ENCODE results near the gene C11orf71. TPM values are rescaled to one million over a fixed set of nuclear protein-coding genes. Genes with fewer than 3 reads are reported as not detected.

The C11orf71 gene
- total RNA-seq, 1 donor from 2014 or later = 10.6 TPM

GRCh38 chr11:114386131-114386530, 14.2 kb downstream of the C11orf71 start:
- no peak for TF ChIP-seq CTCF (IDR thresholded peaks at IDR 0.05; ENCODE audit: partially characterized antibody, unreplicated experiment)
- Mint-ChIP-seq H3K27ac (ENCODE audit: unreplicated experiment) (no peak overlapping the region), H3K27me3 (ENCODE audit: unreplicated experiment) (no peaks in the 10 kb centered on the region), H3K4me1 (ENCODE audit: low read depth, unreplicated experiment) (no peaks in the 10 kb centered on the region), H3K9me3 (ENCODE audit: unreplicated experiment) (no peaks in the 10 kb centered on the region), H3K4me3 (ENCODE audit: unreplicated experiment) (no peak overlapping the region), H3K36me3 (ENCODE audit: unreplicated experiment) (no peaks in the 10 kb centered on the region)
- no peak for DNase-seq

DNA sequence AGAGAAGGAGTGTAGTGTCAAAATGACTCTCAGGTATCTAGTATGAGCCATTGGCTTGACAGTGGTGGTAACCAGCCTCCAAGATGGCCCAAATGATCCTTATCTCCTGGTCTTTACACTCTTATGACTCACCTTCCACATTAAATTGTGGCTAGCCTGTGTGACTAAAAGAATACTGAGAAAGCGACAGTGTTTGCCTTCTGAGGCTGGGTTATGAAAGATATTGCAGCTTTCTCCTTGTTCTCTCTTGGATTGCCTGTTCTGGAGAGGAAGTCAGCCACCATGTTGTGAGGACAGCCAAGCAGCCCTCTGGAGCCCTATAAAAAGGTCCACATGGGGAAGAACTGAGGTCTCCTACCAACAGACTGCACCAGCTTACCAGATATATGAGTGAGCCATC, 15.8 kb downstream of the C11orf71 start:
- Mint-ChIP-seq H3K9me3 (ENCODE audit: unreplicated experiment) (no peaks in the 10 kb centered on the region), H3K27me3 (ENCODE audit: unreplicated experiment) (no peaks in the 10 kb centered on the region), H3K27ac (ENCODE audit: unreplicated experiment) (no peak overlapping the region), H3K4me1 (ENCODE audit: low read depth, unreplicated experiment) (no peaks in the 10 kb centered on the region), H3K4me3 (ENCODE audit: unreplicated experiment) (no peak overlapping the region), H3K36me3 (ENCODE audit: unreplicated experiment) (no peaks in the 10 kb centered on the region)
- DNase-seq = no peak
- no peak for TF ChIP-seq CTCF (IDR thresholded peaks at IDR 0.05; ENCODE audit: partially characterized antibody, unreplicated experiment)

- Mint-ChIP-seq H3K9me3 (ENCODE audit: unreplicated experiment) (no peaks in the 10 kb centered on the region), H3K4me3 (ENCODE audit: unreplicated experiment) (no peak overlapping the region), H3K36me3 (ENCODE audit: unreplicated experiment) (no peaks in the 10 kb centered on the region), H3K27ac (ENCODE audit: unreplicated experiment) (no peak overlapping the region), H3K4me1 (ENCODE audit: low read depth, unreplicated experiment) (no peaks in the 10 kb centered on the region), H3K27me3 (ENCODE audit: unreplicated experiment) (no peaks in the 10 kb centered on the region)
- no peak for DNase-seq
- no peak for TF ChIP-seq CTCF (IDR thresholded peaks at IDR 0.05; ENCODE audit: partially characterized antibody, unreplicated experiment)
These were observed 17.8 kb downstream of the C11orf71 start for GRCh38 chr11:114382509-114382908.

DNA sequence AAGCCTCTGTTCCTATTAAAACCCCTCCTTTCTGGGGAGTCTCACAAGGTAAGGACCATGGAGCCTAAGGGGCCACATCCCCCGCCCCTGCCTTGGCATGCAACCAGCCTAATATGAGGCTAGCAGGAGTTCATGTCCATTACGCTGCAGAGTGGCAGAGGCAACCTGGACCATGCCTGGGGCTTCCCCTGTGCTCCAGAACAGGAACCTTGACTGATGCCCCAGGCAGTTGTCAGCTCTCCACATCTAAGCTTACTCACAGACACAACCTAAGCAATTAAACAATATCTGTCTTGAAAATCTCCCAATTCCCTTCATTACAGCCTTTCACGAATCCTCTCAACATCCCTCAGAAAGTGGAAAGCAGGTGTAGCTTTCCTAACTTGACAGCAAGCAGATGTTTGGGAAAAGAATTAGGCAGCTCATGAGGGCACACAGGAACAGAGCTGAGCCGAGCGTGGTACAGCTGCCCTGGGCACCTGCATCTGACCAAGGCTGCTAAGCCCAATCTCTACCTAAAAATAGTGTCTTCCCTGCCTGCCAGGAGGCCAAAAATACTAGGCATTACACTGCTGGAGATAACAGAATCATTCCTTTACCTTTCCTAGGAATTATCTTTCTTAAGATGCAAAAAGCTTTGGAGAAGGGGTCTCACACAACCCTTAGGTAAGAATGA, 20.8 kb downstream of the C11orf71 start:
- H3K27ac Mint-ChIP-seq (ENCODE audit: unreplicated experiment) = no peak overlapping the region
- no peaks in the 10 kb centered on the region for H3K27me3 Mint-ChIP-seq (ENCODE audit: unreplicated experiment)
- H3K36me3 Mint-ChIP-seq (ENCODE audit: unreplicated experiment) = no peaks in the 10 kb centered on the region
- no peak for DNase-seq
- no peaks in the 10 kb centered on the region for H3K9me3 Mint-ChIP-seq (ENCODE audit: unreplicated experiment)
- no peak overlapping the region for H3K4me3 Mint-ChIP-seq (ENCODE audit: unreplicated experiment)
- H3K4me1 Mint-ChIP-seq (ENCODE audit: low read depth, unreplicated experiment) = no peaks in the 10 kb centered on the region
- TF ChIP-seq CTCF (IDR thresholded peaks at IDR 0.05; ENCODE audit: partially characterized antibody, unreplicated experiment) = no peak

DNA sequence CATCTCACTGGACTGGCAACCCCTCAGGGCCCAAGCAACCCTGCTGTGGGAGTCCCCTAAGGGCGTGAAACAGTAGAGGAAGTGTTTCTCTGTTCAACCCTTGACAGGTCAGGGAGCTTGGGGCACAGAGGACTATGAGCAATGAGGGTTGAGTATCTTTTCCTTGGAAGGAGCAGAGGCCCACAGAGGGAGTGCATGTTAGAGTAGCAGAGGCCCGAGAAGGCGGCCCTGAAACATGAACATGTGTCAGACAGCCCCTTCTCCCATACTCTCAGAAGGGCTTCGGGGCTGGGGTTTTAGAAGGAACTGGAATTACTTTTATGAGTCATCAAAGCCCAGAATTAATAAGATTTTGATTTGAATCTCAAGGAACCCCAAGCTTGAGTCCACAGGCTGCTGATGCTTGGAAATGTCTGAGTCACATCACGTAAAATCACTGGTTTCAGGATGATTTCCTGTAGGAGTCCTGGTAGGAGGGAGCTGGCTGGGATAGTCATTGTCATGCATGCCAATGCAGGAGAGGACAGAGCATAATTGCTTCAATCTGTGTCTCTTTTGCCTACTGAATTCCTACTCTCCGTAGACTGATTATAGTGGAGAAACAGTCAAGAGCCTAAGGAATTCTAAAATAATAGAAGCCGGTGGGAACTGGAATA, 22.6 kb downstream of the C11orf71 start:
- no peaks in the 10 kb centered on the region for H3K36me3 Mint-ChIP-seq (ENCODE audit: unreplicated experiment)
- no peak for DNase-seq

More for the DNA sequence above, 22.6 kb downstream of the C11orf71 start:
- H3K4me3 Mint-ChIP-seq (ENCODE audit: unreplicated experiment) = no peak overlapping the region
- no peak for TF ChIP-seq CTCF (IDR thresholded peaks at IDR 0.05; ENCODE audit: partially characterized antibody, unreplicated experiment)
- H3K27ac Mint-ChIP-seq (ENCODE audit: unreplicated experiment) = no peak overlapping the region
- H3K4me1 Mint-ChIP-seq (ENCODE audit: low read depth, unreplicated experiment) = no peaks in the 10 kb centered on the region
- H3K27me3 Mint-ChIP-seq (ENCODE audit: unreplicated experiment) = no peaks in the 10 kb centered on the region
- H3K9me3 Mint-ChIP-seq (ENCODE audit: unreplicated experiment) = no peaks in the 10 kb centered on the region
